Fibroblast of gingiva (primary cell): ENCODE results near the gene STK33.
"Not testable (repeated sequence)": the region's sequence is repeated elsewhere in the genome, so short reads cannot be mapped to it uniquely, and the experiment has no call there.

Experiments used
- DNase-seq: peaks from one replicate; pipeline ENCODE4 v3.0.0-alpha.2; 2011; ENCODE audit warnings: low read depth

STK33 gene

GRCh38 chr11:8543278-8543677, 50.8 kb downstream of the STK33 start:
- no peak for DNase-seq

- DNase-seq = no peak
Observed at GRCh38 chr11:8541448-8541847, 52.6 kb downstream of the STK33 start.

GRCh38 chr11:8533332-8533731, 60.7 kb downstream of the STK33 start:
- no peak for DNase-seq

- no peak for DNase-seq
Observed at GRCh38 chr11:8532475-8532874, 61.6 kb downstream of the STK33 start.

- DNase-seq = no peak
Observed at GRCh38 chr11:8531982-8532381, 62.0 kb downstream of the STK33 start.

- DNase-seq = no peak
Observed at GRCh38 chr11:8531312-8531711, 62.7 kb downstream of the STK33 start.

- no peak for DNase-seq
Observed at GRCh38 chr11:8527939-8528338, 66.1 kb downstream of the STK33 start.

GRCh38 chr11:8523396-8523795, 70.6 kb downstream of the STK33 start:
- no peak for DNase-seq

GRCh38 chr11:8512547-8512946, 81.5 kb downstream of the STK33 start:
- DNase-seq = no peak

GRCh38 chr11:8503910-8504364, 90.1 kb downstream of the STK33 start:
- no peak for DNase-seq

GRCh38 chr11:8501836-8502235, 92.2 kb downstream of the STK33 start:
- DNase-seq = no peak

- DNase-seq = no peak
Observed at GRCh38 chr11:8488395-8488794, 105.6 kb downstream of the STK33 start.

- no peak for DNase-seq
Observed at GRCh38 chr11:8487261-8487660, 106.8 kb downstream of the STK33 start.

GRCh38 chr11:8484251-8484650, 109.8 kb downstream of the STK33 start:
- no peak for DNase-seq

GRCh38 chr11:8480858-8481257, 113.2 kb downstream of the STK33 start:
- no peak for DNase-seq

- no peak for DNase-seq
Observed at GRCh38 chr11:8477680-8478079, 116.3 kb downstream of the STK33 start.

- DNase-seq = no peak
Observed at GRCh38 chr11:8477151-8477550, 116.9 kb downstream of the STK33 start.

- not testable (repeated sequence) for DNase-seq
Observed at GRCh38 chr11:8467806-8468205, 126.2 kb downstream of the STK33 start.

- DNase-seq = not testable (repeated sequence)
Observed at GRCh38 chr11:8467356-8467755, 126.7 kb downstream of the STK33 start.

- DNase-seq = not testable (repeated sequence)
Observed at GRCh38 chr11:8466884-8467283, 127.1 kb downstream of the STK33 start.

- DNase-seq = no peak
Observed at GRCh38 chr11:8459711-8460399, 134.2 kb downstream of the STK33 start.

GRCh38 chr11:8442301-8442700, 151.7 kb downstream of the STK33 start:
- no peak for DNase-seq

GRCh38 chr11:8440649-8441048, 153.4 kb downstream of the STK33 start:
- no peak for DNase-seq

- DNase-seq = no peak
Observed at GRCh38 chr11:8429483-8429882, 164.5 kb downstream of the STK33 start.
